KOPT-K1 (cell line): ENCODE data around the gene EDC3.

Experiments
- H3K27ac ChIP-seq: fragments of 200-600 bp; sonication (generic); 2 replicates; pipeline ENCODE4 v1.5.1; 2016; ENCODE audit warnings: antibody characterized with exemption, mild to moderate bottlenecking, low read depth, low read length; ENCODE audit not compliant: poor library complexity, severe bottlenecking
- H3K36me3 ChIP-seq: fragments of 200-600 bp; sonication (generic); 2 replicates; pipeline ENCODE4 v1.5.1; 2017; ENCODE audit warnings: antibody characterized with exemption, mild to moderate bottlenecking, low read length, moderate library complexity; ENCODE audit not compliant: insufficient read depth
- H3K9me3 ChIP-seq: fragments of 200-600 bp; sonication (generic); 2 replicates; pipeline ENCODE4 v1.5.1; 2017; ENCODE audit warnings: antibody characterized with exemption, low read length, mild to moderate bottlenecking; ENCODE audit not compliant: insufficient read depth, poor library complexity, severe bottlenecking

EDC3 gene

GRCh38 chr15:74615508-74616365 lies 80.1 kb downstream of the EDC3 start, which contains the start of gene CLK3:
Gene CLK3 (plus strand): TSS chr15:74615836. CDS start chr15:74619197, 3,361 bp downstream.
- Histone ChIP-seq H3K27ac (peak within 1 kb of the TSS; percentile 89), H3K9me3 (no peaks in the 10 kb centered on the region), H3K36me3 (peaks cover 30% of the 10 kb centered on the region)

DNA sequence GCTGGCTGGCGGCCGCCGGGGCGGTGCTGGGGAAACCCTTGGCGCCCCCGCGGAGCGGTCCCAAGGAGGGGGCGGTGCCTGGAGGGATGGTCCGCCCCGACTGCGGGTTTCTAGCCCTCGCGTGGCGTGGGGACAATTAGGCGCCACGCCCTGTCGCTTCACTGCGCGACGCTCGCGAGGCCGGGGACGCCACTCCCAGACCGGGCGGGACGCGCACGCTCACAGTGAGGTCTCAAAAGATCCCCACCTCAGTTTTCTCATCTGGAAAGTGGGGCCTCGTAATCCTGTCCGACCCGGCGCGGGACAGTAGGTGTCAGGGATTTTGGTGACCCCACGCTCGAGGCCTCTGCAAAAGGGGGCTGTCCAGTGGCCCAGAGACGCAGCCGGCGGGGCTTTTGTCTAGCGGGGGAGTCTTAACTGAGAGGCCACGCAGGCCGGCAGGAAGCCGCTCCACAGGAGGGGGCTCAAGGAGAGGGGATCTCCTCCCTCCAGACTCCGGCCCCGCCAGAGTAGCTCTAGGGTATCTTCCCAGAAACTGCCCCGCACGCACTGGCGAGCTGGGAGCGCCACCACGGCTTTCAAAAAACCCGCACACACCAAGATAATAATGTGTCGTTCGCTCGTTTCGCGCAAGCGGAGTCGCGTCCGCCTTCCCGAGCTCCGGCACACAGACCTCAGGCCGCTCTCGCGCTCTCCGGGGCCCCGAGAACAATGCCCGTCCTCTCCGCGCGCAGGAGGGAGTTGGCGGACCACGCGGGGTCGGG lies 80.9 kb downstream of the EDC3 start:
- Histone ChIP-seq H3K9me3 (no peaks in the 10 kb centered on the region), H3K36me3 (peaks cover 22% of the 10 kb centered on the region), H3K27ac (peak overlapping the region; percentile 89)

DNA sequence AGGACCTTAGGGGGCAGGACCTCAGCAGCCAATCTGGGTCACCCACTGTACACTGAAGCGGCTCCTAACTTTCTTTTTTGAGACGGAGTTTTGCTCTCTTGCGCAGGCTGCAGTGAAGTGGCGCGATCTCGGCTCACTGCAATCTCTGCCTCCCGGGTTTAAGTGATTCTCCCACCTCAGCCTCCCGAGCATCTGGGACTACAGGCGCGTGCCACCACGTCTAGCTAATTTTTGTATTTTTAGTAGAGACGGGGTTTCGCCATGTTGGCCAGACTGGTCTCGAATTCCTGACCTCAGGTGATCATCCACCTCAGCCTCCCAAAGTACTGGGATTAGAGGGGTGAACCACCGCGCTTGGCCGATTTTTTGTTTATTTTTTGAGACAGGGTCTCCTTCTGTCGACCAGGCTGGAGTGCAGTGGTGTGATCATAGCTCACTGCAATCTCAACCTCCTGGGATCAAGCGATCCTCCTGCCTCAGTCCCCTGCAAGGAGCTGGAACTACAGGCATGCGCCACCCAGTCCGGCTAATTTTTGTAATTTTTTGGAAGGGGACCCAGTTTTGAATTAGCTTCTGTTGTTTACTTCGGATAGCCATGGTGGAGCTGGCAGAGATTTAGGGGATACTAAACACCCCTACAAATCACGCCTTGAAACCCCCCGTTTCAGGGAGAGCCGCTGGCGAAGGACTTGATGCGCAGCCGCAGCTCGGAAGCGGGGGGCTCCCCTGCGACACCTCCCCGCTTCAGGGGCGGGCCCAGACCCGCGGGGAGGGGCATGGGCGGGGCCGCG lies 81.7 kb downstream of the EDC3 start:
- peak overlapping the region; percentile 89 for H3K27ac ChIP-seq

GRCh38 chr15:74613089-74613952 lies 82.5 kb downstream of the EDC3 start:
- H3K27ac ChIP-seq, result no peak overlapping the region
- H3K36me3 ChIP-seq, result peaks cover 6% of the 10 kb centered on the region; the same call in 1 of the 2 replicates
- no peaks in the 10 kb centered on the region for H3K9me3 ChIP-seq

More for the DNA sequence above, 81.7 kb downstream of the EDC3 start:
- Histone ChIP-seq H3K9me3 (no peaks in the 10 kb centered on the region), H3K36me3 (peaks cover 14% of the 10 kb centered on the region)

DNA sequence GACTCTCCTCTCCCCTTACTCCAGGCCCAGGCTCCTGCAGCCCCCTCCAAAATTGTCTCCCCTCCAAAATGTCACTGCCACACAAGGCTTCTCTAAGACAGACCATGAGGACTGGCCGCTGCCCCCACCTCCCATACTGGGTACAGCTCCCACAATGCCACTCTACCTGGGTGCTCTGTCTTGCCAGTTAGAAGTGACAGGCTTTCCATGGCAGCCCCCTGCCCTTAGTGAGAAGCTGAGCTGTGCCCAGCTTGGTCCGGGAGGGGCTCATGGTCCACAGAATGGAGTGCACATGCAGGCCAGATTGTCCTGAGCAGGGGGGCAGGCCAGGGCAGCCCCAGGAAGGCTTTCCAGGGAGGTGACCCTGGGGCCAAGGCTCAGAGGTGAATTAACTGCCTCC lies 83.1 kb downstream of the EDC3 start:
- Histone ChIP-seq H3K27ac (no peak overlapping the region), H3K9me3 (no peaks in the 10 kb centered on the region)

DNA sequence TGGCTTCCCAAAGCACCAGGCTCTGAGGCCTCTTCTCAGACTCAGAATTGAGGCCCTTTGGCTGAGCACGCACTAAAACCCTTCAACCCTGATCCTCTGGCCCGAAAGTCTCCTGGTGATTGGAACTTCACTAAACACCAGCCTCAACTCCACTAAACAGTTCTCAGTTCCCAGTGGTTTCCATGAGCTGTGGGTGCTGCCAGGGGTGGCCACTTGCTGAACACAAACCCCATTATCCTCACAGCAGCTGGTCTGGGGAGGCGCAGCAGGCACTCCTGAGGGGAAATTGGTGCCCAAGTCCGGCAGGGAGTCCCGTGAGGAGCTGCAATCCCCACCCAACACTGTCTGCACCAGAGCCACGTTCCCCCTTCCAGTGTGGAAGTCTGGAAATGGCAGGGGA lies 84.0 kb downstream of the EDC3 start:
- H3K27ac ChIP-seq, result no peak overlapping the region
- H3K36me3 ChIP-seq, result no peaks in the 10 kb centered on the region
- no peaks in the 10 kb centered on the region for H3K9me3 ChIP-seq

More for the DNA sequence above, 83.1 kb downstream of the EDC3 start:
- H3K36me3 ChIP-seq, result peaks cover under 1% of the 10 kb centered on the region; the same call in 1 of the 2 replicates

DNA sequence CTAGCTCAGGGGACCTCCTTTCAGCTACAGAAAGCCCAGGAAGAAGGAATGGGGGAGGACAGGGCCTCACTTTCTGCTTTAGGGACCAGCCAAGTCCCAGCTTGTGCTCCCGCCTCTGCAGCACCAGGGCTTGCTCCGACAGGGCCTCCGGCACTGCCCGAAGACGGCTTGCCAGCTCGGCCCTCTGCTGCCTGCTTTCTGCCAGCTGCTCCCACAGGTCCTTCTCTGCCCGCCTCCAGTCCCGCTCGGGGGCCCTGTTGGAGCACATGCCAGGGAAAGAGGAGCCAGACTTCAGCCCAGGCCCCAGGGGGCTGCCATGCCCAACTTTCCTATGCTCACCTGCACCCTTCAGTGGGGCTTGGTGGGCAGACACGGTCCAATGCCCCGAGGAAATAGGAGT lies 84.5 kb downstream of the EDC3 start:
- H3K27ac ChIP-seq, result no peak overlapping the region
- no peaks in the 10 kb centered on the region for H3K9me3 ChIP-seq
- no peaks in the 10 kb centered on the region for H3K36me3 ChIP-seq

GRCh38 chr15:74610302-74610951 lies 85.4 kb downstream of the EDC3 start:
- no peaks in the 10 kb centered on the region for H3K9me3 ChIP-seq
- H3K27ac ChIP-seq, result no peak overlapping the region
- no peaks in the 10 kb centered on the region for H3K36me3 ChIP-seq

- no peak overlapping the region for H3K27ac ChIP-seq
- no peaks in the 10 kb centered on the region for H3K9me3 ChIP-seq
- H3K36me3 ChIP-seq, result no peaks in the 10 kb centered on the region
These were observed 85.9 kb downstream of the EDC3 start for GRCh38 chr15:74609938-74610301.

DNA sequence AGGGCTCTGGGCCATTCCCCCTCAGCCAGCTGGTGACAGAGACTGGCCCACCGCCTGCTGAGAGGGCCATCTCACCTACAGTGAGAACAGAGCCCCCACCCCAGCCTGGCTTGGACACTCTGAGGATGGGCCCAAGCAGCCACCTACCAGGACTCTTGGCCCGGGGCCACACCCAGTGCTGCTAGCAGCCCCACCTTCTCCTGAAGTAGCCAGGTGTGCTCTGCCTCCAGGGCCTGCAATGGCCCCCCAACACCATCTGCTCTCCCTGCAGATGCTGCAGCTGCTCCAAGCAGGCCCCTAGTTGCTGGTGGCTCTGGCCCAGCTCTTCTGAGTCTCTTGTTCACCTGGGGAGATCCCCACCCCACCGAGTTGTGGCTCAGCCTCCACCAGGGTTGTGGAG lies 87.0 kb downstream of the EDC3 start:
- Histone ChIP-seq H3K9me3 (no peaks in the 10 kb centered on the region), H3K36me3 (no peaks in the 10 kb centered on the region)

GRCh38 chr15:74605795-74606150 lies 90.1 kb downstream of the EDC3 start:
- Histone ChIP-seq H3K27ac (no peak overlapping the region), H3K36me3 (no peaks in the 10 kb centered on the region), H3K9me3 (no peaks in the 10 kb centered on the region)

More for the DNA sequence above, 87.0 kb downstream of the EDC3 start:
- H3K27ac ChIP-seq, result no peak overlapping the region

GRCh38 chr15:74604983-74605794 lies 90.6 kb downstream of the EDC3 start:
- Histone ChIP-seq H3K27ac (no peak overlapping the region), H3K36me3 (no peaks in the 10 kb centered on the region), H3K9me3 (no peaks in the 10 kb centered on the region)
